ENCODE measurements around the gene NCOA4. TPM values are rescaled to one million over a fixed set of nuclear protein-coding genes. Genes with fewer than 3 reads are reported as not detected.
"Not testable (repeated sequence)": the region's sequence is repeated elsewhere in the genome, so short reads cannot be mapped to it uniquely, and the experiment has no call there.

The NCOA4 gene
- total and polyA plus RNA-seq, 2 donors (not counting 3 experiments of a cell fraction or from before 2014, with no cell fraction given), result 62.1 to 127 TPM

- H3K9me3 ChIP-seq (replicated peaks; ENCODE audit: control insufficient read depth, insufficient read depth, low read length); H3K36me3 ChIP-seq (ENCODE audit: control insufficient read depth in 2 of 2, extremely low read depth in 1 of 2, insufficient read depth in 2 of 2, low read length in 2 of 2); POLR2A ChIA-PET; H3K27me3 ChIP-seq (ENCODE audit: control insufficient read depth in 2 of 2, insufficient read depth in 2 of 2, low read length in 2 of 2); H4K20me1 ChIP-seq (replicated peaks; ENCODE audit: control insufficient read depth, extremely low read depth, insufficient read depth, low read length); FAIRE-seq; dilution Hi-C loops (cut with MboI; ENCODE audit: extremely low pct_ligation_motif_present, low sequenced_read_pairs); H3K9me1 ChIP-seq (replicated peaks; ENCODE audit: control insufficient read depth, extremely low read depth, insufficient read depth, low read length); H3K4me1 ChIP-seq (ENCODE audit: control insufficient read depth, extremely low read depth, insufficient read depth, low read length): not testable (repeated sequence)
- TF ChIP-seq POLR2A (IDR thresholded peaks at IDR 0.05; ENCODE audit: low read depth, low read length) (peak; percentile 58), POLR2AphosphoS5 (IDR thresholded peaks at IDR 0.05; ENCODE audit: insufficient read depth, low read depth, low read length) (peak; percentile 52)
- TSS peak; percentile 59 for BruUV-seq (replicated peaks)
- Histone ChIP-seq H3K79me2 (ENCODE audit: control insufficient read depth, insufficient read depth, low read length) (peaks cover 60% of the 10 kb centered on the region), H3K4me3 (replicated peaks in 1 of 3; ENCODE audit: insufficient read depth in 1 of 3, low read depth in 1 of 3, low read length in 3 of 3) (peak within 1 kb of the TSS; percentile 70 to 94 (median 92)), H2AFZ (ENCODE audit: low read depth, low read length) (peak within 1 kb of the TSS; percentile 87), H3K4me2 (ENCODE audit: insufficient read depth, low read length) (peak within 1 kb of the TSS; percentile 87), H3K27ac (ENCODE audit: insufficient read depth, low read depth, low read length) (peak within 1 kb of the TSS; percentile 73), H3K9ac (replicated peaks; ENCODE audit: extremely low read depth, insufficient read depth, low read length) (peak within 1 kb of the TSS; percentile 82)
- intact Hi-C loops (cut with micrococcal nuclease), result loop anchor here (5.0 kb wide), 1 partner anchor 50 kb away; no protein-coding TSS in a partner anchor
- peak; percentile 83 for DNase-seq (ENCODE audit: low read depth, low spot score)
- CTCF ChIA-PET, result interaction anchor here (1.4 kb wide), 1 partner anchor 64 kb away, joined by 3 read pairs; no protein-coding TSS in a partner anchor
Measured at GRCh38 chr10:45972106-45972812, 58.2 kb downstream of the NCOA4 start, which contains the start of gene TIMM23. TIMM23 (plus strand) TSS chr10:45972489; CDS start chr10:45972625, 136 bp downstream.

DNA sequence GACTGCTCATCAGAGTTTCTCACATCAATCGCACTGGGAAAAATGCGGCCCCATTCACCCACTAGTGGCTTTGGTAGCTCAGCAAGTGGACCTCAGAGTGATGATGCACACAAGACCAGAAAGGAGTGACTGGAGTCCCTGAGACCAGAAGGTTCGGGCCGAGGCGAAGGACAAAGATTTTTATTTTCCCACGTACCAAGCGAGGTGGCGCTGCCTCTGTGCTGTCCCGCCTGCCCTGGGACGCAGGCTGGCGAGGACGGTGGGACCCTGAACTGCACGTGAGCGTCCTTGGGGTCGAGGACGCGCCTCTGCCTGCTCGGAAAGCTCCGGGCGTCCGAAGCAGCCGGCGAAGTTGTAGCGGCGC, 58.7 kb downstream of the NCOA4 start:
- peak overlapping the region; percentile 64 for H3K4me2 ChIP-seq (ENCODE audit: insufficient read depth, low read length)
- H3K9me1 ChIP-seq (replicated peaks; ENCODE audit: control insufficient read depth, extremely low read depth, insufficient read depth, low read length); FAIRE-seq; H3K27me3 ChIP-seq (ENCODE audit: control insufficient read depth in 2 of 2, insufficient read depth in 2 of 2, low read length in 2 of 2); H3K36me3 ChIP-seq (ENCODE audit: control insufficient read depth in 2 of 2, extremely low read depth in 1 of 2, insufficient read depth in 2 of 2, low read length in 2 of 2); POLR2A ChIA-PET; H3K4me1 ChIP-seq (ENCODE audit: control insufficient read depth, extremely low read depth, insufficient read depth, low read length); BruUV-seq (replicated peaks); dilution Hi-C loops (cut with MboI; ENCODE audit: extremely low pct_ligation_motif_present, low sequenced_read_pairs); H3K9me3 ChIP-seq (replicated peaks; ENCODE audit: control insufficient read depth, insufficient read depth, low read length); H4K20me1 ChIP-seq (replicated peaks; ENCODE audit: control insufficient read depth, extremely low read depth, insufficient read depth, low read length): not testable (repeated sequence)
- H3K9ac ChIP-seq (replicated peaks; ENCODE audit: extremely low read depth, insufficient read depth, low read length), result peak overlapping the region; percentile 82
- peak; percentile 37 for DNase-seq (ENCODE audit: low read depth, low spot score)
- CTCF ChIA-PET, result interaction anchor here (1.4 kb wide), 1 partner anchor 64 kb away, joined by 3 read pairs; no protein-coding TSS in a partner anchor
- H3K4me3 ChIP-seq (replicated peaks in 1 of 3; ENCODE audit: insufficient read depth in 1 of 3, low read depth in 1 of 3, low read length in 3 of 3), result peak overlapping the region; percentile 70 to 94 (median 92)
- peak overlapping the region; percentile 87 for H2AFZ ChIP-seq (ENCODE audit: low read depth, low read length)
- H3K27ac ChIP-seq (ENCODE audit: insufficient read depth, low read depth, low read length), result peak overlapping the region; percentile 73
- intact Hi-C loops (cut with micrococcal nuclease), result loop anchor here (5.0 kb wide), 1 partner anchor 51 kb away; no protein-coding TSS in a partner anchor
- peaks cover 63% of the 10 kb centered on the region for H3K79me2 ChIP-seq (ENCODE audit: control insufficient read depth, insufficient read depth, low read length)

DNA sequence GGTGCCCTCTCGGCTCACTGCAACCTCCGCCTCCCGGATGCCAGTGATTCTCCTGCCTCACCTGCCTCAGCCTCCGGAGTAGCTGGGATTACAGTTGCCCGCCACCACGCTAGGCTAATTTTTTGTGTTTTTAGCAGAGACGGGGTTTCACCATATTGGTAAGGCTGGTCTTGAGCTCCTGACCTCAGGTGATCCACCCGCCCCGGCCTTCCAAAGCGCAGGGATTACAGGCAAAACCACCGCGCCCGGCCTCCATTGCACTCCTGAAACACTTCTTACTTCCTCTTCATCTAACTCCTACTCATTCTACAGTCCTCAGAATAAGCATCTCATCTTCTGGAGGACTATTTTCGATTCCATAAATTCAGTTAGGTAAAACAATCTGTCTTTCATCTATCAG, 59.4 kb downstream of the NCOA4 start:
- H2AFZ ChIP-seq (ENCODE audit: low read depth, low read length); FAIRE-seq; H3K36me3 ChIP-seq (ENCODE audit: control insufficient read depth in 2 of 2, extremely low read depth in 1 of 2, insufficient read depth in 2 of 2, low read length in 2 of 2); BruUV-seq (replicated peaks); H3K9ac ChIP-seq (replicated peaks; ENCODE audit: extremely low read depth, insufficient read depth, low read length); DNase-seq (ENCODE audit: low read depth, low spot score); H4K20me1 ChIP-seq (replicated peaks; ENCODE audit: control insufficient read depth, extremely low read depth, insufficient read depth, low read length); CTCF ChIA-PET; H3K9me1 ChIP-seq (replicated peaks; ENCODE audit: control insufficient read depth, extremely low read depth, insufficient read depth, low read length); POLR2A ChIA-PET; H3K9me3 ChIP-seq (replicated peaks; ENCODE audit: control insufficient read depth, insufficient read depth, low read length); H3K27me3 ChIP-seq (ENCODE audit: control insufficient read depth in 2 of 2, insufficient read depth in 2 of 2, low read length in 2 of 2); dilution Hi-C loops (cut with MboI; ENCODE audit: extremely low pct_ligation_motif_present, low sequenced_read_pairs); H3K27ac ChIP-seq (ENCODE audit: insufficient read depth, low read depth, low read length); H3K4me1 ChIP-seq (ENCODE audit: control insufficient read depth, extremely low read depth, insufficient read depth, low read length): not testable (repeated sequence)
- intact Hi-C loops (cut with micrococcal nuclease), result loop anchor here (5.0 kb wide), 1 partner anchor 51 kb away; no protein-coding TSS in a partner anchor
- Histone ChIP-seq H3K4me2 (ENCODE audit: insufficient read depth, low read length) (peak overlapping the region; percentile 64), H3K4me3 (replicated peaks in 1 of 3; ENCODE audit: insufficient read depth in 1 of 3, low read depth in 1 of 3, low read length in 3 of 3) (peak overlapping the region in 1 of 3 experiments; percentile 94), H3K79me2 (ENCODE audit: control insufficient read depth, insufficient read depth, low read length) (peaks cover 66% of the 10 kb centered on the region)

Measured in endothelial cell of umbilical vein (primary cell).